ENCODE data around the gene SLC9A8.

GRCh38 chr20:49813305-49813974 lies 812 bp downstream of the SLC9A8 start:
- TF ChIP-seq CTCF (IDR thresholded peaks at IDR 0.05; ENCODE audit: borderline replicate concordance, extremely low read depth, low read length, poor library complexity, severe bottlenecking) (no peak), EZH2 (IDR thresholded peaks at IDR 0.05; ENCODE audit: borderline replicate concordance, low read depth, low read length, severe bottlenecking) (no peak)
